Measurements from ENCODE around the gene POU3F1. TPM values are rescaled to one million over a fixed set of nuclear protein-coding genes. Genes with fewer than 3 reads are reported as not detected.

The POU3F1 gene
- total RNA-seq, 1 experiment from 2014 or later: not detected

DNA sequence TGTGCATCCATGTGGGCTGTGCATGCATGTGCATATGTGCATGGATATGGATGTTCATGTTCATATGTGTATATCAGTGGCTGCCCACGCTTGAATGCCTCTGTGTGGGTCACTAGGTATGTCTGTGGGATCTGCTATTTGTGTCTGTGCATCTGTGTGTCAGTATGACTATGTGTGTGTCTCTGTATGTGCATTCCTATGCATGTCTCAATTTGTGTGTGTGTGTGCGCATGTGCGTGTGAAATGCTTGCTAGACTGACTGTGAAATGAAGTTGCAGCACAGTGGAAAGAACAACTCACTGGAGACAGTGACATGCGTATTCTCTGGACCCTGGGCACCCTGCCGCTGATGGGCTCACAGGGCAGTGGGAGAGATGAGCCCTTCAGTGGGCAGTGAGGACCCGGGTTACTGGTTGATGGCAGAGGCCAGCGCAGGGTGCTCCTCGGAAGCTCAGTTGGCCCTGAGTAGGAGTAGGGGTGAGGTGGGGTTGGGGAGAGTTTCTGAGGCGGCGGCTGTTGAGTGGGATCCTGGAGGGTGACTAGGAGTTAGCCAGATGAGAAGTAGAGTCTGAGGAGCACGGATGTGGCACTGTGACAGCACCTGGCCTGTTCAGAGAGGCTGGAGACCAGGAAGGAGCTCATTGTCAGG lies 43.2 kb upstream of the POU3F1 start:
- no peak overlapping the region for H3K4me3 ChIP-seq (ENCODE audit: low read depth, low read length)
- H3K9me3 ChIP-seq: no peaks in the 10 kb centered on the region
- BruUV-seq (replicated peaks): no TSS peak
- TF ChIP-seq, protein P1, sequence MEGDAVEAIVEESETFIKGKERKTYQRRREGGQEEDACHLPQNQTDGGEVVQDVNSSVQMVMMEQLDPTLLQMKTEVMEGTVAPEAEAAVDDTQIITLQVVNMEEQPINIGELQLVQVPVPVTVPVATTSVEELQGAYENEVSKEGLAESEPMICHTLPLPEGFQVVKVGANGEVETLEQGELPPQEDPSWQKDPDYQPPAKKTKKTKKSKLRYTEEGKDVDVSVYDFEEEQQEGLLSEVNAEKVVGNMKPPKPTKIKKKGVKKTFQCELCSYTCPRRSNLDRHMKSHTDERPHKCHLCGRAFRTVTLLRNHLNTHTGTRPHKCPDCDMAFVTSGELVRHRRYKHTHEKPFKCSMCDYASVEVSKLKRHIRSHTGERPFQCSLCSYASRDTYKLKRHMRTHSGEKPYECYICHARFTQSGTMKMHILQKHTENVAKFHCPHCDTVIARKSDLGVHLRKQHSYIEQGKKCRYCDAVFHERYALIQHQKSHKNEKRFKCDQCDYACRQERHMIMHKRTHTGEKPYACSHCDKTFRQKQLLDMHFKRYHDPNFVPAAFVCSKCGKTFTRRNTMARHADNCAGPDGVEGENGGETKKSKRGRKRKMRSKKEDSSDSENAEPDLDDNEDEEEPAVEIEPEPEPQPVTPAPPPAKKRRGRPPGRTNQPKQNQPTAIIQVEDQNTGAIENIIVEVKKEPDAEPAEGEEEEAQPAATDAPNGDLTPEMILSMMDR (IDR thresholded peaks at IDR 0.05; ENCODE audit: insufficient read depth in 1 of 2, low read depth in 1 of 2, low read length in 1 of 2, severe bottlenecking in 1 of 2, unreplicated experiment in 1 of 2): no peak
- intact Hi-C loops (cut with micrococcal nuclease; ENCODE audit: unreplicated experiment): no loop called here
- no peaks in the 10 kb centered on the region; the same call in 1 of the 2 replicates for H3K27me3 ChIP-seq (replicated peaks; ENCODE audit: control insufficient read depth, insufficient read depth, low read length)
- DNase-seq: no peak
- CTCF ChIA-PET: no interaction called here
- Mint-ChIP-seq H3K4me1 (ENCODE audit: low read depth, unreplicated experiment) (peaks cover 7% of the 10 kb centered on the region), H3K27me3 (ENCODE audit: insufficient read depth, unreplicated experiment) (peaks cover 15% of the 10 kb centered on the region), H3K4me3 (ENCODE audit: unreplicated experiment) (no peak overlapping the region), H3K36me3 (ENCODE audit: insufficient read depth, unreplicated experiment) (no peaks in the 10 kb centered on the region), H3K9me3 (ENCODE audit: unreplicated experiment) (no peaks in the 10 kb centered on the region), H3K27ac (ENCODE audit: unreplicated experiment) (no peak overlapping the region)
- no peaks in the 10 kb centered on the region for H3K36me3 ChIP-seq (ENCODE audit: control insufficient read depth, insufficient read depth, low read length)
- POLR2A ChIA-PET: no interaction called here
- no peaks in the 10 kb centered on the region for H3K4me1 ChIP-seq

DNA sequence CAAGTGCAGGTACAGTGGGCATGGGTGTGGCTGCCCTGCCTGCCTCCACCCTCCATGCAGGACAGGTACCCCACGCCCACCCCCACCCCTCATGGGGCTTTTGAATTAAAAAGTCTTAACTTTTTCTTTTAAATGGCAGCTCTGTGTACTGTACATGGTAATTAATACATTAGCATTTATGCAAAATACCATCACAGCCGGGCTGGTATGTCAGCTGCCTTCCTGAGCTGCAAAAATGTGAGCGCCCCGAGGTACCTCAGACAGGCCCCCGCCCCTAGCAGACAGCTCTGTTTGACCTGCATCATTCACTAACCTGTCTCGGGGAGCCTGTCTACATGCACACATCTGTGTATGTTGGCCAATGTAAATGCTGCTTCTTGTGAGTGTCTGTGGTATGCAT lies 42.2 kb upstream of the POU3F1 start:
- intact Hi-C loops (cut with micrococcal nuclease; ENCODE audit: unreplicated experiment): no loop called here
- peaks cover 15% of the 10 kb centered on the region for H3K27me3 Mint-ChIP-seq (ENCODE audit: insufficient read depth, unreplicated experiment)
- BruUV-seq (replicated peaks): no TSS peak

DNA sequence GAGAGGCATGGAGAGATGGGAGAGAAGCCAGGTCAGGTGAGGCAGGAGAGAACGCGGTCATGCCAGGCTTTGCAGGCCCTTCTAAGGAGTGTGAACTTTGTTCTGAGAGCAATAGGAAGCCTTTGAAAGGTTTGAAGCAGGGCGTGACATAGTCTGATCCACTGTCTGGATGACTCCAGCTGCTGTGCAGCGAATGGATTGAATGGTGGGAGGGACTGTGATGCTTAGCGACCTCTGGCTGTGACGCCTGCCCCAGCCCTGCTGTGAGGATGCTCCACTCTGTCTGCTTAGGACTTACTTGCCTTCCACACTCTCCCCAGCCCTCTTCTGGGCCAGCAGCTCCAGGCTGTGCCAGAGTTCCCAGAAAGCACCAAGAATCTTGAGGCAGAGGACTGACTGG lies 41.8 kb upstream of the POU3F1 start:
- H3K9me3 ChIP-seq: no peaks in the 10 kb centered on the region
- TF ChIP-seq, protein P1 (IDR thresholded peaks at IDR 0.05; ENCODE audit: insufficient read depth in 1 of 2, low read depth in 1 of 2, low read length in 1 of 2, severe bottlenecking in 1 of 2, unreplicated experiment in 1 of 2): peak in 1 of 2 experiments; percentile 13
- peaks cover 15% of the 10 kb centered on the region for H3K27me3 Mint-ChIP-seq (ENCODE audit: insufficient read depth, unreplicated experiment)
- no peaks in the 10 kb centered on the region for H3K4me1 ChIP-seq
- no peaks in the 10 kb centered on the region; the same call in 1 of the 2 replicates for H3K27me3 ChIP-seq (replicated peaks; ENCODE audit: control insufficient read depth, insufficient read depth, low read length)
- H3K9me3 Mint-ChIP-seq (ENCODE audit: unreplicated experiment): no peaks in the 10 kb centered on the region
- H3K4me1 Mint-ChIP-seq (ENCODE audit: low read depth, unreplicated experiment): peaks cover 7% of the 10 kb centered on the region
- BruUV-seq (replicated peaks): no TSS peak
- ChIA-PET POLR2A (no interaction called here), CTCF (no interaction called here)
- H3K36me3 Mint-ChIP-seq (ENCODE audit: insufficient read depth, unreplicated experiment): no peaks in the 10 kb centered on the region
- H3K27ac Mint-ChIP-seq (ENCODE audit: unreplicated experiment): peak overlapping the region; percentile 8
- no peak overlapping the region for H3K4me3 Mint-ChIP-seq (ENCODE audit: unreplicated experiment)
- intact Hi-C loops (cut with micrococcal nuclease; ENCODE audit: unreplicated experiment): no loop called here
- no peak overlapping the region for H3K4me3 ChIP-seq (ENCODE audit: low read depth, low read length)
- DNase-seq: peak; percentile 35 to 57
- H3K36me3 ChIP-seq (ENCODE audit: control insufficient read depth, insufficient read depth, low read length): no peaks in the 10 kb centered on the region

More for the DNA sequence above, 42.2 kb upstream of the POU3F1 start:
- H3K36me3 Mint-ChIP-seq (ENCODE audit: insufficient read depth, unreplicated experiment): no peaks in the 10 kb centered on the region
- Histone ChIP-seq H3K4me3 (ENCODE audit: low read depth, low read length) (no peak overlapping the region), H3K27me3 (replicated peaks; ENCODE audit: control insufficient read depth, insufficient read depth, low read length) (no peaks in the 10 kb centered on the region; the same call in 1 of the 2 replicates), H3K4me1 (no peaks in the 10 kb centered on the region), H3K9me3 (no peaks in the 10 kb centered on the region), H3K36me3 (ENCODE audit: control insufficient read depth, insufficient read depth, low read length) (no peaks in the 10 kb centered on the region)
- peaks cover 7% of the 10 kb centered on the region for H3K4me1 Mint-ChIP-seq (ENCODE audit: low read depth, unreplicated experiment)
- TF ChIP-seq, protein P1 (IDR thresholded peaks at IDR 0.05; ENCODE audit: insufficient read depth in 1 of 2, low read depth in 1 of 2, low read length in 1 of 2, severe bottlenecking in 1 of 2, unreplicated experiment in 1 of 2): no peak
- DNase-seq: no peak
- ChIA-PET POLR2A (no interaction called here), CTCF (no interaction called here)
- H3K9me3 Mint-ChIP-seq (ENCODE audit: unreplicated experiment): no peaks in the 10 kb centered on the region
- H3K27ac Mint-ChIP-seq (ENCODE audit: unreplicated experiment): no peak overlapping the region
- no peak overlapping the region for H3K4me3 Mint-ChIP-seq (ENCODE audit: unreplicated experiment)
